ENCODE measurements around the gene KMT5C.

Gene KMT5C

DNA sequence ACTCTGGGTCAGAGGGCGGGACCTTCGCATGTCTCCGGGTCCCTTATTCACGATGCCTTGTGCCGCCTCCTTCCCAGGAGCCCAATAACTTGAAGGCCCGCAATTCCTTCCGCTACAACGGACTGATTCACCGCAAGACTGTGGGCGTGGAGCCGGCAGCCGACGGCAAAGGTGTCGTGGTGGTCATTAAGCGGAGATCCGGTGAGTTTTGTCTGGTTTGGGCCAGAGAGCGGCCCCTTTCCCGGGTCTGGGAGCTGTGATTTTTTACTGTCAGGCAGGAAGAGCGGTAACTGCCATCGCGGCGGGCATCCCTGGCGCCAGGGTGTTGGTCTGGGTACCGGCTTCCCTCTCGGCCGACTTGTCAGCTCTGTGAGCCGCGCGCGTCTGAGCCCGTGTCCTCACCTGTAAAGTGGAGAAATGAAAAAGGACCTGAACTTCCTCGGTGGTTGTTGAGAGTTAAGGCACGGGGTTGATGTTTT, 46.9 kb downstream of the KMT5C start:
- DNase-seq (ENCODE audit: low spot score) = no peak

DNA sequence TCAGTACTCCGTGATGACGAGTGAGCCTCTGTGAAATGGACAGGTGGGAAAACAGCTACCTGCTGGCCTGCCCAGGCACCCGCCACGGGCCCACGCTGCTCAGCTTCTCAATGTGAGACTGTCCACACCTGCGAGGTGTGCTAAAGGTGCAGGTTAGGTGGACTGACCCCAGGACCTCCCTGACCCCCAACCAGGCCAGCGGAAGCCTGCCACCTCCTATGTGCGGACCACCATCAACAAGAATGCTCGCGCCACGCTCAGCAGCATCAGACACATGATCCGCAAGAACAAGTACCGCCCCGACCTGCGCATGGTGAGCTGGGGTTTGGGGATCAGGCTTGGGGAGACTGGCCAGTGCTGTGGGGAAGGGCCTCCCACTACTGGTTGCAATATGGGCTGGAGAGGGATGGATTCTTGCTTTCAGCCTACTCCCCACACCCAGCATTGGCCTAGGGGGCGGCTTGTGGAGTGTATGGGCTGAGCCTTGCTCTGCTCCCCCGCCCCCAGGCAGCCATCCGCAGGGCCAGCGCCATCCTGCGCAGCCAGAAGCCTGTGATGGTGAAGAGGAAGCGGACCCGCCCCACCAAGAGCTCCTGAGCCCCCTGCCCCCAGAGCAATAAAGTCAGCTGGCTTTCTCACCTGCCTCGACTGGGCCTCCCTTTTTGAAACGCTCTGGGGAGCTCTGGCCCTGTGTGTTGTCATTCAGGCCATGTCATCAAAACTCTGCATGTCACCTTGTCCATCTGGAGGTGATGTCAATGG, 48.2 kb downstream of the KMT5C start:
- DNase-seq (ENCODE audit: low spot score) = no peak

DNA sequence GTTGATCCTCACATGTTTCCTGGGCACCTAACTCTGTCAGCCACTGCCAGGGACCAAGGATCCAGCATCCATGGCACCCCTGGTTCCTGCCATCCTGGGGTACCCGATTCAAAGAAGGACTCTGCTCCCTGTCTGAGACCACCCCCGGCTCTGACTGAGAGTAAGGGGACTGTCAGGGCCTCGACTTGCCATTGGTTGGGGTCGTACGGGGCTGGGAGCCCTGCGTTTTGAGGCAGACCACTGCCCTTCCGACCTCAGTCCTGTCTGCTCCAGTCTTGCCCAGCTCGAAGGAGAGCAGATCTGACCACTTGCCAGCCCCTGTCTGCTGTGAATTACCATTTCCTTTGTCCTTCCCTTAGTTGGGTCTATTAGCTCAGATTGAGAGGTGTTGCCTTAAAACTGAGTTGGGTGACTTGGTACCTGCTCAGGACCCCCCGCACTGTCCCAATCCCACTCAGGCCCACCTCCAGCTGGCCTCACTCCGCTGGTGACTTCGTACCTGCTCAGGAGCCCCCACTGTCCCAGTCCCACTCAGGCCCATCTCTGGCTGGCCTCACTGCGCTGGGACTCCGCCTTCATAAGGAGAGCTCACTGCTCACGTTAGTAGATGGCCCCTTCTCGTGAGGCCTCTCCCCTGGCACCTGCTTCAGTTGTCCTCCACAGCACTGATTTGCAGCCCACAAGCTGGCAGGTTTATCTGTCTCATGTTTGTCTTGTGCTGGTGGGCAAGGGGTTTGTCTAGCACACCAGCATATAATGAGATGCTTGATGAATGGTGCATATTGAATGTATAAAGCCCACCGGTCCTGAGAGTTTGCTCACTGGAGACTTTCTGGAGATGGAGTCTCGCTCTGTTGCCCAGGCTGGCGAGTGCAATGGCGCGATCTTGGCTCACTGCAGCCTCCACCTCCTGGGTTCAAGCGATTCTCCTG, 50.0 kb downstream of the KMT5C start:
- DNase-seq (ENCODE audit: low spot score) = no peak

DNA sequence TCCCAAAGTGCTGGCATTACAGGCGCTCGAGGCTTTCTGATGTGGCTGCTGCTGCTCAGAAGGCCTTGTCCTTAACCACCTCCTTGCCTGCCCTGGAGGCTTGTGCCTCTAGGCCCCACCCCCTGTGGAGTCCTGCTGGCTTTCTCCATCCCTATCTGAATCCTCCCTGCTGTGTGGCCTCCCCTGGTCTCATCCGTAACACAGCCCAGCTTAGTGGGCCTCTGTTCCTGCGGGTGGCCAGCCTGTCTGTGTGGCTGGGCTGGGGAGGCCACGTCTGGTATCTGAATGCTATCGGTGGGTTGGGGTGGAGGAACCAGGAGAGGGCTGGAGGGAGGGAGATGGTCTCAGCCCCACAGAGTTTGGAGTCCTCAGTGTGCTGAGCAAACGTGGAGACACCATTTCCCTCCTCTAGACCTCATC, 50.8 kb downstream of the KMT5C start:
- no peak for DNase-seq (ENCODE audit: low spot score)

DNA sequence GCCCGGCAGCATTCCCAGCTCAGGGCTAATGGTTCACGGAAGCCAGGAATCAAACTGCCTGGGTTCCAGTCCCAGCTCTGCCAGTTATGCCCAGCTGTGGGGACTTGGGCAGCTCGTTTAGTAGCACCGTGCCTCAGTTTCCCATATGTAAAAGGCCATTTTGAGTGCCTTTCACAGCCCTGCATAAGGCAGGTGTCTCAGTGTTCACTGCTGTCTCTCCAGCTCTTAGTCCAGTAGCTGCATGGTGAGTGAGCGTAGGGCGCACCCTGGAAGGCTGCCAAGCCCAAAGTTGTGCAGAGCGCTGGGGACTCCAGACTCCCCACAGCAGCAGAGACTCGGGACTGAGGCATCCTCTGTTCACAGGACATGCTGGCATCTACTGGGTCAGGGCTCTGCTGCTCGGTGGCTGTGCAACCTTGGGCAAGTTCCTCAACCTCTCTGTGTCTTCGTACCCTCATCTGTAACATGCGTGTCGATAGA, 51.6 kb downstream of the KMT5C start:
- DNase-seq (ENCODE audit: low spot score) = no peak

DNA sequence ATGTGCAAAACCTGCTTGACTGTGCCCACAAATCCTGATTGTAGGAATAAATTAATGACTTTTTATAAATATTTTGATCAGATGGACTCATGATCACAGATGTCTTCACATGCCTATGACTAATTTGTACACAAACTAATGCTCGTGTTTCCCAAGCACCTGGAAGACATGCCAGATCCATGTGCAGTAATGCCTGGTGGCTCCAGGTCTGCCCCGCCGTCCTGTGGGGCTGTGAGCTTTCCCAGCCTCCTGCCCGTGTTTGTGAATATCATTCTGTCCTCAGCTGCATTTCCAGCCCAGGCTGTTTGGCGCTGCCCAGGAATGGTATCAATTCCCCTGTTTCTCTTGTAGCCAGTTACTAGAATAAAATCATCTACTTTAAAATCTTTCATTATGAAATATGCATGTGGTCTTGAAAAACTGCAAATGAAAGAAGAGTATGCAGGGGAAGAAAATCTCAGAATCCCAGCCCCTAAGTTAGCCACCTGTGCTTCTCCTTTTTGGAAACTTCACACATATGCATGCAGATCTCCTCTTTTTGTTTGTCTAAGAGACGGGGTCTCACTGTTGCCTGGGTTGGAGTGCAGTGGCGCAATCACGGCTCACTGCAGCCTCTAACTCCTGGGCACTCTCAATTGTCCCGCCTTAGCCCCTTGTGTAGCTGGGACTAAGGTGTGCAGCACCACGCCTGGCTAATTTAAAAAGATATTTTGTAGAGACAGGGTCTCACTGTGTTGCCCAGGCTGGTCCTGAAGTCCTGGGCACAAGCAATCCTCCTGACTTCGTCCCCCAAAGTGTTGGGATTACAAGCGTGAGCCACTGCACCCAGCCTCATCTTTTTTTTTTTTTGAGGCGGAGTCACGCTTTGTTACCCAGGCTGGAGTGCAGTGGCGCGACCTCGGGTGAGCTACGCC, 52.3 kb downstream of the KMT5C start:
- no peak for DNase-seq (ENCODE audit: low spot score)

DNA sequence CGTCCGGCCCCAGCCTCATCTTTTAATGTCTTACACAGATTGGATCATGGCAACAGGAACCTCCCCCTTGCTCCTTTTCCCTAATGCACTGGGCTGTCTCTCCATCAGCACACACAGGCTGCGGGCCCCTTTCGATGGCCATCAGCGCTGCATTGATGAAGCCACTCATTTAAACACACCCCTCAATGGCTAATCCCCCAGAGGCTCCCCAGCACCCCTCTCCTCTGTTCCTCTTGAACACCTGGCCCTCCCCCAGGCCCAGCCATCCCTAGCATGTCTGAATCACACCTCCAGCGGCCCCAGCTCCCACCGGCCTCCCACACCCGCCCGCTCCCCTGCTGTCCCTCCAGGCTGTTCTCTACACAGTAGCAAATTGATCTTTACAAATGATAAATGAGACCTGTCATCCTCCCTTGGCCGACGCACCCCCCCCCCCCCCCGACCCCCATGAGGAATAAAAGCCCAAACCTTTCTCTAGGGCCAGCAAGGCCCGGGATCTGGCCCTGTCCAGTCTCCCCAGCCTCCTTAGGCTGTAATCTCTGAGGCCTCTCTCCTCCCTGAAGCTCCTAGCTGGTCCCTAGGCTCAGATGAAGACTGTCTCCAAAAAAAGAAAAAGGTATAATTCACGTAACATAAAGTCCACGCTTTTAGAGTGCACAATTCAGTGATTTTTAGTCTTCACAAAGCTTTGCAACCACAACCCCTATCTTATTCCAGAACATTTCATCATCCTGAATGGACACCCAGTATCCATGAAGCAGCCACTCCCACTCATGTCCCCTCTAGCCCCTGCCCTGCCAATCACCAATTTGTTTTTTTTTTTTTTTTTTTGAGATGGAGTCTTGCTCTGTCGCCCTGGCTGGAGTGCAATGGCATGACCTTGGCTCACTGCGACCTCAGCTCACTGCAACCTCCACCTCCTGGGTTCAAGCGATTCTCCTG, 53.4 kb downstream of the KMT5C start:
- no peak for DNase-seq (ENCODE audit: low spot score)

Measured in CD4-positive, alpha-beta T cell treated with Interleukin-2 at 100 ng/mL for 4 hours (primary cell).